KOPT-K1 (cell line): ENCODE data around the gene RABEPK.
A peak's percentile ranks its signal among the peaks of the same experiment; 100 is the strongest.
"Not testable (repeated sequence)": the region's sequence is repeated elsewhere in the genome, so short reads cannot be mapped to it uniquely, and the experiment has no call there.

Source experiments
- H3K27ac ChIP-seq: fragments of 200-600 bp; sonication (generic); 2 replicates; pipeline ENCODE4 v1.5.1; 2016; ENCODE audit warnings: antibody characterized with exemption, mild to moderate bottlenecking, low read depth, low read length; ENCODE audit not compliant: poor library complexity, severe bottlenecking
- H3K36me3 ChIP-seq: fragments of 200-600 bp; sonication (generic); 2 replicates; pipeline ENCODE4 v1.5.1; 2017; ENCODE audit warnings: antibody characterized with exemption, mild to moderate bottlenecking, low read length, moderate library complexity; ENCODE audit not compliant: insufficient read depth
- H3K9me3 ChIP-seq: fragments of 200-600 bp; sonication (generic); 2 replicates; pipeline ENCODE4 v1.5.1; 2017; ENCODE audit warnings: antibody characterized with exemption, low read length, mild to moderate bottlenecking; ENCODE audit not compliant: insufficient read depth, poor library complexity, severe bottlenecking

Gene RABEPK

GRCh38 chr9:125200216-125201047 is at the start of gene RABEPK:
TSS of gene RABEPK (plus strand) at chr9:125200542. CDS start at chr9:125203014, 2,472 bp downstream.
- H3K9me3 ChIP-seq, result no peaks in the 10 kb centered on the region
- peaks cover 16% of the 10 kb centered on the region; the same call in 1 of the 2 replicates for H3K36me3 ChIP-seq
- peak within 1 kb of the TSS; percentile 87 for H3K27ac ChIP-seq

DNA sequence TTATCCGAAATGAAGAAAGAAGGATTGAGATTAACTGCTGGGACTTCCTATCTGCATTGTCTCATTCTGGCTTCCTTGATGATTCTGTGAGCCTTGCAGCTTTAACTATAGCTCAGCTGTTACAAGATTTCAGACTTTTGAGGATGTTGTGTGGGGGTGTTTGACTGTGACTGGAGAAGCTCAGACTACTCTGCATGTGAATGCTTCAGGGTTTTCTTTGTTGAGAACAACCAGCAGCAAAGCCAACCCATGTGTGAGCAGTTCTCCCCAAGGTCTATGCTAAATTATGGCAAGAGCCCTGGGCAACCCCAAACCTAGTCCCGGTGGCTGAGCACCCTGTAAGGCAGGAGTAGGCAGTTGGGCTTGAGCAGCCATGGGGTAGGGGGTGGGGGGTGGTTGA is 48.6 kb upstream of the RABEPK start:
- Histone ChIP-seq H3K9me3 (no peaks in the 10 kb centered on the region), H3K27ac (no peak overlapping the region), H3K36me3 (peaks cover 77% of the 10 kb centered on the region)

- Histone ChIP-seq H3K9me3 (no peaks in the 10 kb centered on the region), H3K27ac (no peak overlapping the region), H3K36me3 (peaks cover 71% of the 10 kb centered on the region)
Measured at GRCh38 chr9:125153712-125154367, 46.5 kb upstream of the RABEPK start.

DNA sequence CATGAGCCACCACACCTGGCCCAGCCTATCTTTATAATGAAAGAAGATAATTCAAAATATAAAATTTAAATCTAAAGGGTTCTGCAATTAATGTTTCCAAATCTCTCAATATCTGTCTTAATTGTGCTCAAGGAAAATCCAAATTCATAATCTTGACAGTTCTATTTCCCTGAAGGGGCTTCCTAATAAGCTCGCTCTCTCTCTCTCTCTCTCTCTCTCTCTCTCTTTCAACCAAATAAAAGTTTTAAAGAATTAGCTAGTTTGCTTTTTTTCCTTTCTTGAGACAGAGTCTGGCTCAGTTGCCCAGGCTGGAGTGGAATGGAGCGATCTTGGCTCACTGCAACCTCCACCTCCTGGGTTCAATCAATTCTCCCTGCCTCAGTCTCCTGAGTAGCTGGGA is 43.8 kb upstream of the RABEPK start:
- Histone ChIP-seq H3K27ac (no peak overlapping the region), H3K9me3 (no peaks in the 10 kb centered on the region), H3K36me3 (peaks cover 52% of the 10 kb centered on the region)

DNA sequence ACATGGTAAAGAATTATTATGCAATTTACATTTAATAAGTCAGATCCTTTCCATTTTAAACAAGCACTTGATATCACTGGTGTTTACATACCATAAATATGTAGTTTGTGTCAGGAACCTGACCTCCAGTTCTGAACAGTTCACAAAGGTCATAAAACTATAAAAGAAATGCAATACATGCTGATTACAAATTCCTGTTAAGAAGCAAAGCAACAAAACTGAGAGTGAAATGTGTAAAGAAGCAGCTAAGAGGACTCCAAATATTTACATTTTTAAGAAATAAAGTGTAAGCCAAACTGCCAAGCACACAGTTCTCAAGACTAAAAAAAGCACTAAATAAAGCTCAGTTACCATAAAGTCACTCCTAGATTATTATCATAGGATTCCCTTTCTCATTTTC is 39.6 kb upstream of the RABEPK start:
- Histone ChIP-seq H3K36me3 (peaks cover 21% of the 10 kb centered on the region), H3K9me3 (no peaks in the 10 kb centered on the region), H3K27ac (no peak overlapping the region)

- no peak overlapping the region for H3K27ac ChIP-seq
- peaks cover 27% of the 10 kb centered on the region for H3K36me3 ChIP-seq
Measured at GRCh38 chr9:125161284-125161918, 38.9 kb upstream of the RABEPK start.

DNA sequence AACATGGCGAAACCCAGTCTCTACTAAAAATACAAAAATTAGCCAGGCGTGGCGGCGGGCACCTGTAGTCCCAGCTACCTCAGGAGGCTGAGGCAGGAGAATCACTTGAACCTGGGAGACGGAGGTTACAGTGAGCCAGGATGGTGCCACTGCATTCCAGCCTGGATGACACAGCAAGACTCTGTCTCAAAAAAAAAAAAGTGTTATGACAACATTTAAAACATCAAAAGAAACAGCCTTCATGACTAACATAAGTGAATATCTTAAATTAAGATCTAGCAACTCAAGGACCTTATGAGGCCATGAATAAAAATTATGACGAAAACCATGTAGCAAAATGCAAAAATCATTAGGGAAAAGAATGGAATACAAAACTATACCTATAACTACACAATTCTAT is 37.5 kb upstream of the RABEPK start:
- not testable (repeated sequence) for H3K9me3 ChIP-seq, H3K27ac ChIP-seq
- H3K36me3 ChIP-seq, result peaks cover 36% of the 10 kb centered on the region

More at GRCh38 chr9:125161284-125161918, 38.9 kb upstream of the RABEPK start:
- H3K9me3 ChIP-seq, result no peaks in the 10 kb centered on the region

DNA sequence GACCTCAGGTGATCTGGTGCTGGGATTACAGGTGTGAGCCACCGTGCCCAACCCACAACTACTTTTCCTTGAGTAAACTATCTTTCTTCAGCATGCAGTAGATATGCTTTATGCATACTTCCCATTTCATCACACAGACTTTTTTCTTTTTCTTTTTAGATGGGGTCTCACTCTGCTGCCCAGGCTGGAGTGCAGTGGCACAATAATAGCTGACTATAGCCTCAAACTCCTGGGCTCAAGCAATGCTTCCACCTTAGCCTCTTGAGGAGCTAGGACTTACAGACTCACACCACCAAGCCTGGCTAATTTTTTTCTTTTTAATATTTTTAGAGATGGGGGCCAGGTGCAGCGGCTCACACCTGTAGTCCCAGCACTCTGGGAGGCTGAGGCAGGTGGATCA is 33.6 kb upstream of the RABEPK start:
- Histone ChIP-seq H3K27ac (no peak overlapping the region), H3K9me3 (no peaks in the 10 kb centered on the region), H3K36me3 (peaks cover 52% of the 10 kb centered on the region)

- peaks cover 67% of the 10 kb centered on the region for H3K36me3 ChIP-seq
- no peaks in the 10 kb centered on the region for H3K9me3 ChIP-seq
- no peak overlapping the region for H3K27ac ChIP-seq
Measured at GRCh38 chr9:125169895-125170294, 30.4 kb upstream of the RABEPK start.

GRCh38 chr9:125172031-125172755 is 28.1 kb upstream of the RABEPK start:
- Histone ChIP-seq H3K36me3 (peaks cover 48% of the 10 kb centered on the region), H3K9me3 (no peaks in the 10 kb centered on the region), H3K27ac (no peak overlapping the region)

- Histone ChIP-seq H3K27ac (no peak overlapping the region), H3K9me3 (no peaks in the 10 kb centered on the region), H3K36me3 (peaks cover 15% of the 10 kb centered on the region; the same call in 1 of the 2 replicates)
Measured at GRCh38 chr9:125176636-125177035, 23.7 kb upstream of the RABEPK start.

DNA sequence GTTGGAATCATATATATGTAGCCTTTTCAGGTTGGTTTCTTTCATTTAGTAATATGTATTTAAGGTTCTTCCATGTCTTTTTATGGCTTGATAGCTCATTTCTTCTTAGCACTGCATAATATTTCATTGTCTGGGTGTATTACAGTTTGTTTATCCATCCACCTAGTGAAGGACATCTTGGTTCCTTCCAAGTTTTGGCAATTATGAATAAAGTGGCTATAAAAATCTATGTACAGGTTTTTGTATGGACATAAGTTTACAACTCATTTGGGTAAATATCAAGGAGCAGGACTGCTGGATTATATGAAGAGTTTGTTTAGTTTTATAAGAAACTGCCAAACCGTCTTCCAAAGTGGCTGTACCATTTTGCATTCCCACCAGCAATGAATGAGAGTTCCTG is 22.5 kb upstream of the RABEPK start:
- Histone ChIP-seq H3K9me3 (no peaks in the 10 kb centered on the region), H3K36me3 (peaks cover 16% of the 10 kb centered on the region; the same call in 1 of the 2 replicates)

DNA sequence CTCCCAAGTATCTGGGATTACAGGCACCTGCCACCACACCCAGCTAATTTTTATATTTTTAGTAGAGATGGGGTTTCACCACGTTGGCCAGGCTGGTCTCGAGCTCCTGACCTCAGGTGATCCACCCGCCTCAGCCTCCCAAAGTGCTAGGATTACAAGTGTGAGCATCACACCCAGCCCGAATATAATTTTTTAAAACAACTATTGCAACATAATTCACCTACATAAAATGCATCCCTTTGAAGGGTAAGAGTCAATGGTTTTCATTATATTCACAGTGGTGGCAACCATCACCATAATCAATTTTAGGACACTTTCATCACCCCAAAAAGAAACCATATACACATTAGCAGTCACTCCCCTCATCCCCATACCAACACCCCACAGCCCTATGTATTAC is 20.6 kb upstream of the RABEPK start:
- not testable (repeated sequence) for H3K9me3 ChIP-seq, H3K27ac ChIP-seq, H3K36me3 ChIP-seq

More for the DNA sequence above, 22.5 kb upstream of the RABEPK start:
- H3K27ac ChIP-seq, result no peak overlapping the region

DNA sequence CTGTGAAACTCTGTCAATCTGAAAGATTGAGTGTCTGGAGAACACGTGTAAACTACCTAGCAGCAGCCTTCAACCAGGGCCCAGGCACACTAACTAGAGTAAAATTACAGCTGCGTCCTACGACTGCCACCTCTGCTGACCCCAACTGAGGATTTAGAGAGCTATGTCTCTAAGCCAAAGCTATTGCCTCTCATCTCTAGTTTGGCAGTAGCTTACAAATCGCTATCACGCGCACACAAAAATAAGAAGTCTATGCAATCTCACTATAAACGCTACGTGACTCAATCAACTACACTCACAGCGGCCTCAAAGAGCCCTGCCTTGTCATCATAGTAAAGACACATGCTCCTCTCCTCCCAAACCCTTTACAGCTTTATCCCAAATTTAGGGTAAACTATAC is 19.5 kb upstream of the RABEPK start:
- Histone ChIP-seq H3K27ac (no peak overlapping the region), H3K36me3 (peaks cover 5% of the 10 kb centered on the region; the same call in 1 of the 2 replicates), H3K9me3 (no peaks in the 10 kb centered on the region)

DNA sequence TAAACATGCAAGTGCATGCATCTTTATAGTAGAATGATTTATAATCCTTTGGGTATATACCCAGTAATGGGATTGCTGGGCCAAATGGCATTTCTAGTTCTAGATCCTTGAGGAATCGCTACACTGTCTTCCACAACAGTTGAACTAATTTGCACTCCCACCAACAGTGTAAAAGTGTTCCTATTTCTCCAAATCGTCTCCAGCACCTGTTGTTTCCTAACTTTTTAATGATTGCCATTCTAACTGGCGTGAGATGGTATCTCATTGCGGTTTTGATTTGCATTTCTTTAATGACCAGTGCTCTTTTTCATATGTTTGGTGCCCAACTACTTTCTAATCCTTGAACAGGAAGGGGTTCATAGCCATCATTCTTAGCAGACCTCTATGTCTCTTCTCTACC is 18.6 kb upstream of the RABEPK start:
- not testable (repeated sequence) for H3K27ac ChIP-seq, H3K9me3 ChIP-seq, H3K36me3 ChIP-seq
